ENCODE measurements around the gene SAMD4A.

DNA sequence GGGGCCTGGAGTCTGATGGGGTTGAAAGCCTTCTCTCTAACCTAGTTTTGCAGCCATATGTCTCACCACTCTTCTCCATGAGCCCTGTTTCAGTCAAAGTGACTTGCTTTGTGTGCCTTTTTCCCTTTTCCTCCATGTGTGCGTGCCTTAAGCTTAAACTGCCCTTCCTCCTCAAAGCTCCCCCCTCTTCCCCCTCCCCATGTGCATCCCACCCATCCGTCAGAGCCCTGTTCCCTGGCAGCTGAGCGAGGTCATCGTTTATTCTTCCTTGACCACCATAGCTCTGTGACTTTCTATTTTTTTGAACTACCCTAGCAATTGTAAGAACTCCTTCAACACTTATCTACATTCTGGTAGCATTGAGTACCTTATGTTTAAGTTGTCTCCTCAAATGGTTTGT is 24.9 kb downstream of the SAMD4A start:
- TF ChIP-seq, protein P1, sequence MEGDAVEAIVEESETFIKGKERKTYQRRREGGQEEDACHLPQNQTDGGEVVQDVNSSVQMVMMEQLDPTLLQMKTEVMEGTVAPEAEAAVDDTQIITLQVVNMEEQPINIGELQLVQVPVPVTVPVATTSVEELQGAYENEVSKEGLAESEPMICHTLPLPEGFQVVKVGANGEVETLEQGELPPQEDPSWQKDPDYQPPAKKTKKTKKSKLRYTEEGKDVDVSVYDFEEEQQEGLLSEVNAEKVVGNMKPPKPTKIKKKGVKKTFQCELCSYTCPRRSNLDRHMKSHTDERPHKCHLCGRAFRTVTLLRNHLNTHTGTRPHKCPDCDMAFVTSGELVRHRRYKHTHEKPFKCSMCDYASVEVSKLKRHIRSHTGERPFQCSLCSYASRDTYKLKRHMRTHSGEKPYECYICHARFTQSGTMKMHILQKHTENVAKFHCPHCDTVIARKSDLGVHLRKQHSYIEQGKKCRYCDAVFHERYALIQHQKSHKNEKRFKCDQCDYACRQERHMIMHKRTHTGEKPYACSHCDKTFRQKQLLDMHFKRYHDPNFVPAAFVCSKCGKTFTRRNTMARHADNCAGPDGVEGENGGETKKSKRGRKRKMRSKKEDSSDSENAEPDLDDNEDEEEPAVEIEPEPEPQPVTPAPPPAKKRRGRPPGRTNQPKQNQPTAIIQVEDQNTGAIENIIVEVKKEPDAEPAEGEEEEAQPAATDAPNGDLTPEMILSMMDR (IDR thresholded peaks at IDR 0.05; ENCODE audit: insufficient read depth, low read length), result no peak
- TF ChIP-seq, protein P2, sequence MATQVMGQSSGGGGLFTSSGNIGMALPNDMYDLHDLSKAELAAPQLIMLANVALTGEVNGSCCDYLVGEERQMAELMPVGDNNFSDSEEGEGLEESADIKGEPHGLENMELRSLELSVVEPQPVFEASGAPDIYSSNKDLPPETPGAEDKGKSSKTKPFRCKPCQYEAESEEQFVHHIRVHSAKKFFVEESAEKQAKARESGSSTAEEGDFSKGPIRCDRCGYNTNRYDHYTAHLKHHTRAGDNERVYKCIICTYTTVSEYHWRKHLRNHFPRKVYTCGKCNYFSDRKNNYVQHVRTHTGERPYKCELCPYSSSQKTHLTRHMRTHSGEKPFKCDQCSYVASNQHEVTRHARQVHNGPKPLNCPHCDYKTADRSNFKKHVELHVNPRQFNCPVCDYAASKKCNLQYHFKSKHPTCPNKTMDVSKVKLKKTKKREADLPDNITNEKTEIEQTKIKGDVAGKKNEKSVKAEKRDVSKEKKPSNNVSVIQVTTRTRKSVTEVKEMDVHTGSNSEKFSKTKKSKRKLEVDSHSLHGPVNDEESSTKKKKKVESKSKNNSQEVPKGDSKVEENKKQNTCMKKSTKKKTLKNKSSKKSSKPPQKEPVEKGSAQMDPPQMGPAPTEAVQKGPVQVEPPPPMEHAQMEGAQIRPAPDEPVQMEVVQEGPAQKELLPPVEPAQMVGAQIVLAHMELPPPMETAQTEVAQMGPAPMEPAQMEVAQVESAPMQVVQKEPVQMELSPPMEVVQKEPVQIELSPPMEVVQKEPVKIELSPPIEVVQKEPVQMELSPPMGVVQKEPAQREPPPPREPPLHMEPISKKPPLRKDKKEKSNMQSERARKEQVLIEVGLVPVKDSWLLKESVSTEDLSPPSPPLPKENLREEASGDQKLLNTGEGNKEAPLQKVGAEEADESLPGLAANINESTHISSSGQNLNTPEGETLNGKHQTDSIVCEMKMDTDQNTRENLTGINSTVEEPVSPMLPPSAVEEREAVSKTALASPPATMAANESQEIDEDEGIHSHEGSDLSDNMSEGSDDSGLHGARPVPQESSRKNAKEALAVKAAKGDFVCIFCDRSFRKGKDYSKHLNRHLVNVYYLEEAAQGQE (IDR thresholded peaks at IDR 0.05; ENCODE audit: insufficient replicate concordance, low read depth), result no peak
- no peak for TF ChIP-seq SPI1 (IDR thresholded peaks at IDR 0.05; ENCODE audit: borderline replicate concordance, low read depth)

Data from HL-60 (cell line).